A549 (cell line): Measurements from ENCODE around the gene PSMB7.

Source experiments
- CTCF ChIP-seq: fragments of >200 bp; sonication (Bioruptor Twin); formaldehyde crosslinking; IDR thresholded peaks from 3 replicates; pipeline ENCODE4 v1.5.1; 2016
- ESRRA ChIP-seq: fragments of 150-350 bp; IDR thresholded peaks from 2 replicates; pipeline ENCODE4 v1.6.1; 2014; ENCODE audit warnings: mild to moderate bottlenecking, low read length, borderline replicate concordance
- JUN ChIP-seq, 2 experiments: fragments of >200 bp; sonication (Bioruptor Twin); formaldehyde crosslinking; IDR thresholded peaks; 2 replicates in 1 of 2; 3 replicates in 1 of 2; pipeline ENCODE4 v1.6.1; 2016 to 2017
- KDM1A ChIP-seq: fragments of 200-600 bp; sonication (generic); IDR thresholded peaks from 2 replicates; pipeline ENCODE4 v1.6.1; 2016; ENCODE audit warnings: low read depth, mild to moderate bottlenecking
- MAX ChIP-seq: IDR thresholded peaks from 2 replicates; pipeline ENCODE4 v1.6.1; 2012
- NR3C1 ChIP-seq: fragments of >200 bp; sonication (Bioruptor Twin); formaldehyde crosslinking; IDR thresholded peaks from 3 replicates; pipeline ENCODE4 v1.6.1; 2017
- POLR2A ChIP-seq: IDR thresholded peaks from 2 replicates; pipeline ENCODE4 v1.6.1; 2012; ENCODE audit warnings: mild to moderate bottlenecking, low read length
- REST ChIP-seq: fragments of 200-600 bp; sonication (generic); IDR thresholded peaks from 2 replicates; pipeline ENCODE4 v1.6.1; 2016; ENCODE audit warnings: antibody characterized with exemption, mild to moderate bottlenecking, moderate library complexity
- USF2 ChIP-seq: fragments of 450-650 bp; IDR thresholded peaks from 2 replicates; pipeline ENCODE4 v1.6.1; 2014; ENCODE audit warnings: antibody characterized with exemption

- no peak for TF ChIP-seq NR3C1
- TF ChIP-seq USF2, result no peak
- no peak for TF ChIP-seq CTCF
- no peak for TF ChIP-seq KDM1A
- no peak for TF ChIP-seq JUN (IDR thresholded peaks at IDR 0.05)
- no peak for TF ChIP-seq REST
- no peak for TF ChIP-seq ESRRA
- no peak for TF ChIP-seq MAX
- no peak for TF ChIP-seq POLR2A
Measured at GRCh38 chr9:124423591-124423990, 8.3 kb upstream of the PSMB7 start.
